Subcutaneous adipose tissue (tissue), 4 donors: ENCODE measurements around the gene MYBPHL. TPM values are rescaled to one million over a fixed set of nuclear protein-coding genes. Genes with fewer than 3 reads are reported as not detected.

Experiments
- total RNA-seq, 4 donors: library from RNA; depleted of rRNA; stranded (reverse); fragments of >200 nt; gene quantifications; one replicate each; pipeline ENCODE4 v1.1.0, GENCODE V29; 2016
- TF ChIP-seq, protein P1 (sequence below): fragments of 450-650 bp; IDR thresholded peaks from one replicate; pipeline ENCODE4 v1.5.1; 2016; ENCODE audit warnings: low read depth, mild to moderate bottlenecking, control low read depth, antibody characterized with exemption, moderate library complexity

Gene MYBPHL
- total RNA-seq, 4 donors from 2014 or later, result not detected

DNA sequence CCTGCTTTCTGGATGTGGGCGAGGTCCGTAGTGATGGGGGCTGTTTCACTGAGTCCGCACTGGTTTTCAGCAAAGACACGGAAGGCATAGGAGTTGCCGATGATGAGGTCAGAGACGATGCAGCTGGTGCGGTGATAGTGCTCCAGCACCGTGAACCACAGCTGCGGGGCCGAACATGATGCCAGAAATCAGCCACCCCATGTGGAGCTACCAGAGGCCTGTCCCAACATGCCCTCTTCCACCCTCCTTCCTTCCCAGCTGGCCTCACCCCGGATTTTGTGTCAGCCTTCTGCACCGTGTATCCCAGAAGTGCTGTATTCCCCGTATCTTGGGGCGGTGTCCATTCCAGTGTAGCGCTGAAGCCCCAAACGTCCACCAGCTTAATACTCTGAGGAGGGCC is 10.0 kb downstream of the MYBPHL start:
- TF ChIP-seq, protein P1, sequence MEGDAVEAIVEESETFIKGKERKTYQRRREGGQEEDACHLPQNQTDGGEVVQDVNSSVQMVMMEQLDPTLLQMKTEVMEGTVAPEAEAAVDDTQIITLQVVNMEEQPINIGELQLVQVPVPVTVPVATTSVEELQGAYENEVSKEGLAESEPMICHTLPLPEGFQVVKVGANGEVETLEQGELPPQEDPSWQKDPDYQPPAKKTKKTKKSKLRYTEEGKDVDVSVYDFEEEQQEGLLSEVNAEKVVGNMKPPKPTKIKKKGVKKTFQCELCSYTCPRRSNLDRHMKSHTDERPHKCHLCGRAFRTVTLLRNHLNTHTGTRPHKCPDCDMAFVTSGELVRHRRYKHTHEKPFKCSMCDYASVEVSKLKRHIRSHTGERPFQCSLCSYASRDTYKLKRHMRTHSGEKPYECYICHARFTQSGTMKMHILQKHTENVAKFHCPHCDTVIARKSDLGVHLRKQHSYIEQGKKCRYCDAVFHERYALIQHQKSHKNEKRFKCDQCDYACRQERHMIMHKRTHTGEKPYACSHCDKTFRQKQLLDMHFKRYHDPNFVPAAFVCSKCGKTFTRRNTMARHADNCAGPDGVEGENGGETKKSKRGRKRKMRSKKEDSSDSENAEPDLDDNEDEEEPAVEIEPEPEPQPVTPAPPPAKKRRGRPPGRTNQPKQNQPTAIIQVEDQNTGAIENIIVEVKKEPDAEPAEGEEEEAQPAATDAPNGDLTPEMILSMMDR, result no peak

DNA sequence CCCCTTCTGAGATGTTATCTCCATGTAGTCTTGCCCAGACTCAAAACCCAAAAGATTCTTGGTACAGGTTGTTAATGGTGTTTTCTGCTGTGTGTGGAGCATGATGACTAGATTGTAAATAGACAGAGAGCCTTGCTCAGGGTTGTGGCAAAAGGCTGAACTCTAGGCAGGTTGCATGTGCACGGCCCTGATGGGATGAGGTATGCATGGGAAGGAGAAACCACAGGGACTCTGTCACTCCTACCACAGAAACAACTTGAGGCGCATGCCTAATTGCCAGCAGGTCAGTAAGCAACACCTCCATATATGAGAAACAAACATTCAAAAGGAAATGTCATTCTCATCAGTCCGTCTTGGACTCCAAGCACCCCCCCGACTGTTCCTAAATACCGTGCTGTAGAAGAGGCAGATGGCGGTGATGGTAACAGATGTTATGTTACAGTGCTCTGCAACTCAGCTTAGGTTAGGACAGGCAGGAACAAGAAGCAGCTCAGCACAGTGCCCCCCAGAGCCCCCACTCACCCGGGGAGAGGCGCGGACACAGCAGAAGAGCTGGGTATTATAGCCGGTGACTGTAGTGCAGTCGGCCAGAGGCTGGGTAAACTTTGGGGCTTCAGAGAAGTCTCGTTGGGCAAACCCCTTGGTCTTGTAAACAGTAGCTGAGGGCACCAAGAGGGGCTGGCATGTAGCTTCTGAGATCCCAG is 10.9 kb downstream of the MYBPHL start:
- TF ChIP-seq, protein P1, result no peak

DNA sequence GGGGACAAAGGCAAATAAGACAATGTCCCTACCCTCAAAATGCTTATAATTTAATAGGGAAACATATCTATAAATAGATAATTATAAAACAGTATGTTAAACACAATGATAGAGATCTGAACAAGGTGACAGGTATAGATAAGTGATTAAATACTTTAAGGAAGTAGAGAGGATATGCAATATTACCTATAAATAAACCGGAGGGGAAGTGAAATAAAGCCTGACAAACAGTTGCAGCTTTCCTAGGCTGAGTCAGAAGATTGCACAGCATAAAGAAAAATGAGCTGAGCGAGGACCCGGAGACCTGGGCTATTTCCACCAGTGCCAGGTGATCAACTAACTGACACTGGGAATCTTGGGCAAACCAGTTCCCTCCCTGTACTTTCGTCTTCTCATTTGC is 12.3 kb downstream of the MYBPHL start:
- TF ChIP-seq, protein P1, result no peak

DNA sequence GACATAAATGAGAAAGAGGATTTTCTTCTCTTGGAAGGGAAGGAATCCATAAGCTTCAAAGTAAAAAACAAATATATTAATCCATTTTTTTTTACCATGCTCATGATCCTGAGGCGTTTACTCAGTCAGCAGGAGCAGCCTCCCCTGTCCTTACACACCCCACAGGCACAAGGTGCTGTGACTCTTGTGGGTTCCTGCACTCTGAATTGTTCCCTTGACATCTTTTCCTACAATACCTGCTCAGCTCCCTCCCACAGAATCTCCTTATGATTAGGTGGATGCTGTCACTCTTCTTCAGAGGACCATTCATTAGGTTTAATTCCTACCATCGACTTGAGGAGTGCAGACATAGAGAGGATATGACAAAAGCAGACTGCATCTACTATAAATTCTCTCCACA is 13.8 kb downstream of the MYBPHL start:
- TF ChIP-seq, protein P1, result no peak

DNA sequence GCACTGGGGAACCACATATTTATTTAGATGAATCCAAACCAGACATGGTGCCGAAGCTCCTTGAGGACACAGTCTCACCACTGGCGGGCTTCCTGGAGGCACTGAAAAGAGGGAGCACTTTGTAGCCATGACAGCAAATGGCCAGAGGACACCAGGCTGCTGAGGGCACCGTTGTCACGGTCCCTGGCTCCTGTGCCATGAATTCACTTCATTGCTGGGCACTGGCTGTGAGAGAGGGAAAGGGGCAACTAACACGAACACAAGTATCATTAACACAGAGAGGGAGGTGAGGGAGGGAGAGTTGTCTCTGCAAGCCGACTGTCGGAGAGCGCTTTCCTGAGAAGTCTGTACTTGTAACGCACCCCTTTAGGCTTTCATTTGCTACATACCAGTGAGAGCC is 14.4 kb downstream of the MYBPHL start:
- TF ChIP-seq, protein P1, result no peak

DNA sequence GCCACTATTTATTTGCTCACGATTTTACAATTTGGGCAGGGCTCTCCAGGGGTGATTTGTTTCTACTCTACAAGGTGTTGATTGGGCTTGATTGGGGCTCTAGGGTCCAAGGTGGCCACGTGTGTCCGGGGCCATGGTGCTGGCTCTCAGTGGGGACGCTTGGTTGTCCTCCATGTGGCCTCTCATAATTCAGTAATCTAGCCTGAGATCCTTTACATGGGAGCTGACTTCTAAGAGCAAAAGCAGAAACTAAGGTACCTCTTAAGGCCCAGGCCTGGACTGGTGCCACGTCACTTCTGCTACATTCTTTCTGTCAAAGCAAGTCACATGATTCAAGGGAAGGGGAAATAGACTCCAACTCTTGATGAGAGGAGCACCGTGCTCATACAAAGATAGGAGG is 15.8 kb downstream of the MYBPHL start:
- TF ChIP-seq, protein P1, result no peak

DNA sequence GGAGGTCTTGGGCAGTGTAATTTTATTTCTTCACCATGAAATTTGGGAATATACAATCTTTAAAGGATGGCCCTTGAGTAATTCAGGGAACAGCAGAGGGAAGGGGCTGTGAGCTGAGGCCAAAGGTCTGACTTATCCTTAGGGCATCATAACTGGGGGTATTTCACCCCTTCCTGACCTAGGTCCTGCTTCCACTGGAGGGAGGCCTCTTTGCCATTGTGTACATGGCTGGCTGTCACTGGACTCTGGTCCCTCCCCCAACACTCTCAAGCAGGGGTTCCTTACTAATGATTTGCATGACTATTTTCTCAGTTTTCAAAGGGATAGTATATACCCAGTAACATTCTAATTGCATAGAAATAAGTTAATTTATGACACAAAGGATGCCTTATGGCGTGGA is 16.7 kb downstream of the MYBPHL start:
- TF ChIP-seq, protein P1, result no peak
